Stimulated activated CD4-positive, alpha-beta T cell treated with anti-CD3 and anti-CD28 coated beads, Interleukin-1b, Interleukin-23, amount 100 ng/mL, for 4 hours (primary cell): ENCODE data around the gene BRINP3.

ENCODE experiments used
- DNase-seq, 2 donors: peaks; one replicate each; pipeline ENCODE4 v3.0.0-alpha.2; 2020; ENCODE audit warnings: low read depth in 2 of 2

Gene BRINP3

DNA sequence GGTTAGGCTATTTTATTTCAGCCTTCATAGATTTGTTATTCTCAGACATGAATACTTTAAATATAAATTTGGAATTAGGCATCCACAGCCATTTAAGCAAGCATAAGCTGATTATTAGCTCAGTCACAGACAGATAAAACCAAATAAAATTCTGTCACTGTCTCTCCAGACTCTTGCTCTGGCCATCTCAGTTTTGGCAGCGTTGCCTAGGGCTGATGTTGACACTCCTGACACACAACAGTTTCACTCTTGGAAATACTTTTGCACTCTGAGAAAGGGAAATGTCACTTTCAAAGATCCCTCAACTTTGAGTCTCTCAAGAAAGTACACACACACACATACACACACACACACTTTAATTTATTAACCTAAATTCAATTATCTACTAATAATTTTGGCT lies 372.7 kb downstream of the BRINP3 start:
- DNase-seq: no peak

DNA sequence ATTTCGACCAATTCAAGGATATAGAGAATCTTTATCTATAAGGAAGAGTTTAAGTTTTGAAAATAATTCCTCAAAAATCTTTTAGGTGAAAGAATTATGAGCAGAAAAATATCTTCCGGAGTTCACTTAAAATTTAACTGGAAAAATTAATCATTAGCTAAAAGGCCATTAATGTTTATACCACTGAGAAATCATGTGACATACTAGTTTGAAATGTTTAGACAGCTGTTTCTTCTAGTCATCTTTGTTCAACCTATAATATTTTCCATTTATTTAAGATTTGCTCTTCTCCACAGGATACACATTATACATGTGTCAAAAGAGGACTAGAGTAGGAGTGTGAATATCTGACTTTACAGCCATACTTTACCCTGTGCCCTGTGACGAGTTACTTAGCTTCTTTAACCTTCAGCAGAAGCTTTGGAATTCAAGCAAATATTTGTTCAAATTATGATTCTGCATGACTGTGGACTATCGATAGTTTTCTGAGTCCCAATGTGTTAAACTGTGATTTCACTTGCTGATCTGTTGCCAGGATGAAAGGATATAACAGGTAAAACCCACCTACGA lies 374.8 kb downstream of the BRINP3 start:
- DNase-seq: no peak

DNA sequence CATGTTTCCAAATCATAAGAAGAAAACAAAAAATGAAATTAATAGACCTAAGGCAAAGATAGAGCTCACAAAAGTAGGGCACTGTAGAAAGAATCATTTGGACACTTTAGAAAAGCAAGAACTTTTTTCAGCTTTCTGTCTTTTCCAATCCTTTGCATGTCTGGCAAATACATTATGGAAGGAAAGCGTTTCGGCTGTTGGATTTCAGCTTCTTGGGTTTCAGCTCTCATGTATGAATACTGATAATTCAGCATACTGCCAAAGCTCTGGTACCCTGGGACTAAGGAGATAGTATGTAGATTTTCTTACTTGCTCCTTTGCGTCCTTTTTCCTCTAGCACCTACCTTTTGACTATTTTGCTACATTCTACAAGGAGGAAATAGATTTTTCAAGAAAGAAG lies 375.9 kb downstream of the BRINP3 start:
- DNase-seq: no peak

DNA sequence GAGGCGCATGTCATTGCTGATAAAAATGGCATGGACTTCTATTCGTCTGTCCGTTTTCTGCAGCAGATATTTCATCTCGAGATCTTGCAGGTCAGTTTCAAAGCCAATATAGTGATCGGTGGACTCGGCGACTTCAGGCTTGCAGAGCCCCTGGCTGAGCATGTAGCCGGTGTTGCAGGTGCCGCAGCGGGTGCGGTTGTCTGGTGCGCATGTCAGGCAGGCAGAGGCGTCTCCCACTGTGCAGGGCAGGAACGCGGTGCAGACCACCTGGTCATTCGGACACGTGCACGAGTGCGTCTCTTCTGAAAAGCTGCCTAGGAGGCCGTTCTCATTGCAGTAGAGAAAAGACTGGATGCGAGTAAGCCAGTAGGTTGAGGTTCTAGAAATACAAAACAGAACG lies 378.9 kb downstream of the BRINP3 start:
- no peak for DNase-seq

DNA sequence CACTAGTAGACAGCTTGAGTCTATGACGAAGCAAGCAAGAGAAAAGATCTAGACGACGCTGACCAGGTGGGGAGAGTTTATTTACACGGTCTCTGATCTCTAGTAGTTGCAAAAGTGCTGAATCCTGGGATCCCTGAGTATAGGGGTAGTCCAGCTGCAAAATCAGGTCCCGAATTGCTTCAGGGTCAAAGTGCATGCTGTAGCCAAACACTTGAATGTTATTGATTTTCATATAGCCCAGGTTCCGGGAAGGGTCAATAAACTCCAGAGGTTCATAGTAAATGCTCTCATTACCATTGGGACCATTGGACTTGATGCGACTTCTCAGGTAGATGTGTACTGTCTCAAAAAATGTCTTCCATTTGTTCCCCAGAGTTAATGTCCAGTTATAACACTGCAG lies 379.6 kb downstream of the BRINP3 start:
- no peak for DNase-seq

DNA sequence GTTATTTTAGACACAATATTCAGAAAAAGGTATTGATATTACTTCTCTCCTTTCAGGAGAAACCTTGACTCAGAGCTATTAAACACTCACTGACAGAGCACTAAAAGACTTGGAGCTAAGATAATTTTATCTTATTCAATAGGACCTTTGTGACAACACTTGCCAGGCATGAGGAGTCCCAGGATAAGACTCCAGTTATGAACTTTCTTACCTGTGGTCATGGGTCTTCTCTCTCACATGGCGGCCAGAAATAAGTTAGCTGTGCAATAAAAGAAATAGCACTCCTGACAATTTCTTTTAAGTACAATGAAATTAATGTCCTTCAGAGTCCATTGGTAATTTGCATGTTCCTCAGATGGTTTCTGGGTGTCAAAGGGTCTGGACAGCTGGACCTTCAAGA lies 382.1 kb downstream of the BRINP3 start:
- DNase-seq: no peak

DNA sequence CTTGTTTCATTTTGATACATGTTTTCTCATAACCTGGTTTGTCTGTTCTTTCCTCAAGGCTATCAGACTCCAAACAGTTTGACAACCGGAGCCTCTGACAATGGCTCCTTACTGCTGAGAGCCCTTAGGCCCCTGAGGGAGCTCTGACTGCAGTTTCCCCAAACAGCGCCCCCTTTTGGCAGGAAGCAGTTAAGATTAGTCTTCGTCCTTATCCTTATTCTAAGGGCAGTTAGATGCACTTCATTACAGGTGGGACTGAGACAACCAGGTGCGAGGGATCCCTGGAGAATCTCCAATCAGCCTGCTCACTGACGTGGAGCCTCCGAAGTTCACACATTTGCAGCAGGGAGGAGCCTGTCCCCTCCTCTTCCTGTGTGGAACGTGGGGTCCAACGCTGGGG lies 393.1 kb downstream of the BRINP3 start:
- DNase-seq: no peak

DNA sequence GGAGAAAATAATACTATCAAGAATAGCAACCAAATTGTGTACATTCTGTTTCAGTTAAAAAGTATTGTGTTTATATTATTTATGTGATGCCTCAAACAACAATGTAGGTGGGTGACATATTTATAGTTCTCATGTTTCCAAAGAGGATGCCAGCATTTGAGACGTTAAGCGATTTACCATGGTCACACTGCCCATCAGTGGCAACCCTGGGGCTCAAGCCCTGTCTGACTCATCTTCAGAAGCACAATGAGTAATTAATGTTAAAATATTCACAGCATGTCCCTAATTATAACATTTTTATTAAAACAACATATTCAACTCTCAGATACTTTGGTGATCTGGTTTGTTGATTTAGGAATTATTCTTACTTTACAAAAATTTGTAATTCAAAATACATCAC lies 409.4 kb downstream of the BRINP3 start:
- DNase-seq: no peak

DNA sequence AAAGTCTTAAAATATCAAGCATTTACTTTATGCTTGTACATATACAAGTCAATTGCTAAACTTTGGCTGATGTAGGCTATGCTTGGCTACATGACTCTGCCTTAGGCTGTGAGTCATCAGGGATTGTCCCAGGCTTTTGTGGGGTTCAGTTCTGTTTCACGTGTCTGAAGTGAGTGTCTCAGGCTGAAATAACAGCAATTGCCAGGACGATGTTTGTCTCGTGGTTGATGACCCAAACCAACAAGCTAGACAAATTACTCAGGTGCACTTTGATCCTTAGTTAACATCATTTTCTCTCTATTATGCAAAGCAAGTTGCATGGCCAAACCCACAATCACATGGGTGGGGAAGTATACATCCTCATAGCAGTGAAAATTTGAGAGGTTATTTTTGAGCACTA lies 410.1 kb downstream of the BRINP3 start:
- no peak for DNase-seq

DNA sequence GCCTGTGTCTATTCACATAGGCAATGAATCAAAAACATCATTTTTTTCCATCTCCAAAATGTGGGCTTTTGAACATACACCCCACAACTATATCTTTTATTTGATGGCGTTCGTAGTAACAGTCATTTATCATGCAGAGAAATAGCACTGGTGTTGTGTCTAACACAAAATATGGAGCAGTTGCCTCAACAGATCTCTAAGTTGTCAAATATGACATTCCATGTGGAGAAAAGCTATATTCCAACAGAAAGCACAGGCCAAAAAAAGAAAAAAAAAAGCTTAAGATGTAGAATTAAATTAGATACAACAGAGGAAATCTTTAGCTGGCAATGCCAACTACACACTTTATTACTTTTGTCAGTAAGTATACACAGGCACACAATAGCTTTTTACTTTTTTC lies 411.7 kb downstream of the BRINP3 start:
- DNase-seq: no peak

DNA sequence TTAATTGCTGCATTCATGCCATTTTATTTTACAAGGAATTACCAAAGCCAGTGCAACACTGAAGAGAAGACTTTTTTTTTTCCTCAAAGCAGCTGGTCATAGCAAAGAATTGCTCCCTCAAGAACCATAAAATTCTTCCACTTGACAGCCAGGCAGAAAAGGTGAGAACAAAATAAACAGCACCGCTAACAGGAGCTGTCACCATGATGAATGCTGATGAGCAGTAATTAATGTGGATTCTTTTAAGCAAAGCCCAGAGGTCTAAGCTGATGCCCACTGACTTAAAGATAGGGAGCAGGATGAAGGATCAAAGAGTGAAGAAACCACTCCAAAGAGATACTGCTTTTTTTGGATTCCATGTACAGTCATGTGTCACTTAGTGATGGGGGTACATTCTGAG lies 428.4 kb downstream of the BRINP3 start:
- DNase-seq: no peak
